GM12878 (cell line): ENCODE data around the gene ATG5. TPM values are rescaled to one million over a fixed set of nuclear protein-coding genes. Genes with fewer than 3 reads are reported as not detected.
A peak's percentile ranks its signal among the peaks of the same experiment; 100 is the strongest.

Source experiments
- ATAC-seq: fragments of 200-7000 bp; cut with Tn5 transposase; 3 replicates; pipeline ENCODE4 v1.9.1; 2020; ENCODE audit warnings: mild to moderate bottlenecking, moderate library complexity
- BruUV-seq: library from RNA; stranded (reverse); fragments of 400-500 nt; replicated peaks from 2 replicates; lab custom pipeline; 2021; lab: Mats Ljungman, UMichigan
- CTCF ChIA-PET: fragments of 300-600 bp; sonication (Branson Sonifier 250); formaldehyde crosslinking; extraction: SDS; loops from one replicate; lab custom pipeline; 2021; ENCODE audit warnings: inconsistent platforms; lab: Yijun Ruan, JAX
- POLR2A ChIA-PET: fragments of 350-600 bp; formaldehyde crosslinking; extraction: SDS; loops from one replicate; lab custom pipeline; 2021; ENCODE audit warnings: inconsistent platforms; lab: Charles Lee
- RAD21 ChIA-PET: fragments of 300-600 bp; sonication (Branson Sonifier 250); formaldehyde crosslinking; loops from one replicate; lab custom pipeline; 2023; ENCODE audit warnings: antibody characterized with exemption; ENCODE audit not compliant: unreplicated experiment; lab: Charles Lee
- SMC1A ChIA-PET: fragments of 300-600 bp; sonication (Branson Sonifier 250); formaldehyde crosslinking; loops from one replicate; lab custom pipeline; 2023; ENCODE audit not compliant: unreplicated experiment, uncharacterized antibody; lab: Charles Lee
- DNase-seq: peaks from one replicate; pipeline ENCODE4 v3.0.0-alpha.2; 2011; ENCODE audit warnings: low read depth, low spot score
- FAIRE-seq: peaks from 3 replicates; lab custom pipeline; 2011; peaks lifted over from hg19 to GRCh38; lab: Jason Lieb, UNC
- H2AFZ ChIP-seq: 2 replicates; pipeline ENCODE4 v1.6.0; 2011; ENCODE audit warnings: low read depth, low read length, control low read depth; ENCODE audit not compliant: control insufficient read depth
- H3K27ac ChIP-seq: 2 replicates; pipeline ENCODE4 v1.5.1; 2011; ENCODE audit warnings: control low read depth; ENCODE audit not compliant: control insufficient read depth, insufficient read depth
- H3K27me3 ChIP-seq, 2 experiments: replicated peaks in 1 of 2; 2 replicates each; pipeline versions ENCODE4 v1.6.0 to v1.6.1; 2011; ENCODE audit warnings: low read length in 1 of 2; ENCODE audit not compliant: control insufficient read depth in 2 of 2, insufficient read depth in 2 of 2
- H3K36me3 ChIP-seq, 2 experiments: 2 replicates each; pipeline ENCODE4 v1.5.1; 2011; ENCODE audit warnings: low read length in 1 of 2; ENCODE audit not compliant: control insufficient read depth in 2 of 2, insufficient read depth in 2 of 2
- H3K4me1 ChIP-seq: 2 replicates; pipeline ENCODE4 v1.6.1; 2011; ENCODE audit warnings: mild to moderate bottlenecking, low read length, moderate library complexity, mixed read lengths; ENCODE audit not compliant: control insufficient read depth, insufficient read depth
- H3K4me2 ChIP-seq: 2 replicates; pipeline ENCODE4 v1.6.0; 2011; ENCODE audit warnings: control low read depth; ENCODE audit not compliant: control insufficient read depth, insufficient read depth
- H3K4me3 ChIP-seq: fragments of 200-600 bp; sonication (generic); 2 replicates; pipeline ENCODE4 v1.5.1; 2016
- H3K79me2 ChIP-seq: 2 replicates; pipeline ENCODE4 v1.6.0; 2011; ENCODE audit warnings: low read length; ENCODE audit not compliant: control insufficient read depth, insufficient read depth
- H3K9ac ChIP-seq: 2 replicates; pipeline ENCODE4 v1.8.0; 2011; ENCODE audit warnings: low read length, control low read depth, mixed read lengths; ENCODE audit not compliant: control insufficient read depth, insufficient read depth
- H3K9me3 ChIP-seq: replicated peaks from 3 replicates; pipeline ENCODE4 v1.5.1; 2011; ENCODE audit warnings: mild to moderate bottlenecking, low read length; ENCODE audit not compliant: control insufficient read depth, insufficient read depth
- H4K20me1 ChIP-seq: 2 replicates; pipeline ENCODE4 v1.6.0; 2011; ENCODE audit not compliant: control insufficient read depth, insufficient read depth
- ATF7 ChIP-seq: fragments of 450-650 bp; IDR thresholded peaks from 2 replicates; pipeline ENCODE4 v1.6.1; 2016; ENCODE audit warnings: low read depth, mild to moderate bottlenecking
- E2F4 ChIP-seq: IDR thresholded peaks from 2 replicates; pipeline ENCODE4 v1.6.1; 2012; ENCODE audit warnings: low read depth, low read length, improper control_type of control experiment
- JUND ChIP-seq: IDR thresholded peaks from 2 replicates; pipeline ENCODE4 v1.6.1; 2012; ENCODE audit warnings: low read depth, mild to moderate bottlenecking, low read length, improper control_type of control experiment, moderate library complexity
- POLR2AphosphoS2 ChIP-seq: IDR thresholded peaks from 2 replicates; pipeline ENCODE4 v1.6.1; 2011; ENCODE audit warnings: low read depth, mild to moderate bottlenecking, low read length, improper control_type of control experiment, moderate library complexity
- POLR2AphosphoS5 ChIP-seq: IDR thresholded peaks from 2 replicates; pipeline ENCODE4 v1.6.1; 2011; ENCODE audit warnings: mild to moderate bottlenecking, low read length, inconsistent platforms
- REST ChIP-seq: IDR thresholded peaks from 2 replicates; pipeline ENCODE4 v1.6.1; 2012; ENCODE audit warnings: mild to moderate bottlenecking, low read depth, low read length
- WGBS: methylation state at CpG from one replicate; pipeline ENCODE4 v1.1.6; 2016; ENCODE audit warnings: low lambda C conversion rate; ENCODE audit not compliant: insufficient replicate concordance, insufficient coverage; ENCODE audit errors: missing lambda C conversion rate; 5-methylcytosine and 5-hydroxymethylcytosine counted together
- in situ Hi-C: fragments of 300-500 bp; cut with MboI; formaldehyde crosslinking; loops from 9 replicates; pipeline ENCODE4 v1.14.3; 2018; ENCODE audit warnings: mixed read lengths
- intact Hi-C: fragments of 100-400 bp; cut with micrococcal nuclease; formaldehyde crosslinking; loops from one replicate; pipeline ENCODE4 v1.14.2; 2022; ENCODE audit not compliant: unreplicated experiment
- polyA plus RNA-seq, 11 experiments: library from polyadenylated mRNA; depleted of rRNA in 4 of 11; unstranded in 6 of 11; stranded (reverse) in 5 of 11; fragments of >200 nt; fragmentation: Nextera tagmentation in 4 of 11; fragmentation: Illumina TruSeq in 1 of 11; extraction: Ambion mirVana in 4 of 11; extraction: Trizol in 1 of 11; gene quantifications; 1 replicate in 1 of 11; 2 replicates in 10 of 11; pipeline versions ENCODE4 v1.2.1 to v1.2.3, GENCODE V29; 2011 to 2016; ENCODE audit warnings: inconsistent platforms in 2 of 11, missing spikeins in 2 of 11, low read depth in 1 of 11
- total RNA-seq, 4 experiments: library from RNA; depleted of rRNA in 3 of 4; stranded (reverse); fragments of >200 nt in 3 of 4; fragmentation: Illumina TruSeq in 1 of 4; extraction: Trizol in 1 of 4; gene quantifications; 2 replicates each; pipeline versions ENCODE4 v1.2.1 to v1.2.3, GENCODE V29; 2013 to 2021

ATG5 gene
- total and polyA plus RNA-seq, 10 of the 15 experiments (the other 5 are each of a cell fraction or from before 2014, with no cell fraction given), result 12.9 to 51.8 (median 23.9) TPM

GRCh38 chr6:106182455-106182854, 143.1 kb downstream of the ATG5 start (continued):
- TF ChIP-seq REST (0 out of 2 replicates have a peak, but pooled peaks have one; percentile 22), ATF7 (peak; percentile 80), JUND (0 out of 2 replicates have a peak, but pooled peaks have one; percentile 33), E2F4 (no peak)
- TF ChIP-seq, all 136 proteins: peak for 57

- FAIRE-seq, result no peak
- WGBS, result 33% methylated on average over 3 of the region's 3 CpGs
- no peaks in the 10 kb centered on the region for H3K9me3 ChIP-seq
- ChIA-PET POLR2A (interaction anchor here (0.6 to 2.2 kb wide), 10 partner anchors 8 to 1233 kb away, joined by 3 to 14 read pairs (median 3); no protein-coding TSS in a partner anchor), RAD21 (interaction anchor here (0.7 to 7.6 kb wide), 22 partner anchors 13 to 697 kb away, joined by 3 to 88 read pairs (median 4); partner anchors contain the start of gene PRDM1), CTCF (interaction anchor here (0.8 to 8.9 kb wide), 14 partner anchors 8 to 750 kb away, joined by 3 to 85 read pairs (median 9); no protein-coding TSS in a partner anchor), SMC1A (interaction anchor here (0.6 to 14.2 kb wide), 33 partner anchors 8 to 752 kb away, joined by 3 to 148 read pairs (median 4); no protein-coding TSS in a partner anchor)
- H3K4me3 ChIP-seq, result no peak overlapping the region
- H3K27ac ChIP-seq, result peak overlapping the region; percentile 74
- TSS peak; percentile 49 for BruUV-seq
- H3K36me3 ChIP-seq, result 0 out of 4 replicates have a peak, but pooled peaks cover 0 to 3% of the 10 kb centered on the region in 2 experiments
- in situ Hi-C loops, result no loop called here
- peak; percentile 40 for DNase-seq
- peak overlapping the region; percentile 63 for H3K4me2 ChIP-seq
- H3K27me3 ChIP-seq, result no peaks in the 10 kb centered on the region
- TF ChIP-seq POLR2AphosphoS5 (peak; percentile 9; the same call in 1 of the 2 replicates), POLR2AphosphoS2 (no peak)
- no peaks in the 10 kb centered on the region for H4K20me1 ChIP-seq
- no peak overlapping the region for H2AFZ ChIP-seq
- intact Hi-C loops, result loop anchor here (1.0 to 10.0 kb wide), 6 partner anchors 15 to 697 kb away; no protein-coding TSS in a partner anchor
- peak; percentile 57 for ATAC-seq
- H3K4me1 ChIP-seq, result peaks cover 45% of the 10 kb centered on the region
- peak overlapping the region; percentile 5; the same call in 1 of the 2 replicates for H3K9ac ChIP-seq
- H3K79me2 ChIP-seq, result no peaks in the 10 kb centered on the region
Observed at GRCh38 chr6:106181664-106182418, 143.7 kb downstream of the ATG5 start.
